IMR-90 (cell line): ENCODE results near the gene NDUFA3. TPM values are rescaled to one million over a fixed set of nuclear protein-coding genes. Genes with fewer than 3 reads are reported as not detected.

Source experiments
- ATAC-seq: fragments of 200-7000 bp; cut with Tn5 transposase; 2 replicates; pipeline ENCODE4 v1.9.1; 2020; ENCODE audit warnings: low read depth, mild to moderate bottlenecking, moderate library complexity
- BruUV-seq: library from RNA; stranded (reverse); fragments of 400-500 nt; replicated peaks from 2 replicates; lab custom pipeline; 2021; lab: Mats Ljungman, UMichigan
- CTCF ChIA-PET: fragments of 300-600 bp; formaldehyde crosslinking; extraction: SDS; loops from one replicate; lab custom pipeline; 2021; ENCODE audit warnings: antibody characterized with exemption; lab: Yijun Ruan, JAX
- POLR2A ChIA-PET: fragments of 300-600 bp; sonication (Branson Sonifier 250); formaldehyde crosslinking; loops from one replicate; lab custom pipeline; 2022; ENCODE audit warnings: antibody characterized with exemption; ENCODE audit not compliant: unreplicated experiment; lab: Charles Lee
- DNase-seq: peaks from one replicate; pipeline ENCODE4 v3.0.0; 2013
- H2AFZ ChIP-seq: replicated peaks from 2 replicates; pipeline ENCODE3; 2013; ENCODE audit warnings: low read length, mild to moderate bottlenecking; ENCODE audit not compliant: poor library complexity
- H2AK5ac ChIP-seq: 2 replicates; pipeline ENCODE4 v1.6.1; 2013; ENCODE audit warnings: low read depth, low read length, inconsistent platforms
- H2AK9ac ChIP-seq: replicated peaks from 2 replicates; pipeline ENCODE3; 2013; ENCODE audit warnings: mild to moderate bottlenecking, low read depth, low read length, moderate library complexity; ENCODE audit not compliant: poor library complexity
- H2BK120ac ChIP-seq: 2 replicates; pipeline ENCODE4 v1.6.1; 2013; ENCODE audit warnings: low read depth, low read length, inconsistent platforms
- H2BK15ac ChIP-seq: 3 replicates; pipeline ENCODE4 v1.6.1; 2013; ENCODE audit warnings: low read depth, low read length, inconsistent platforms
- H2BK20ac ChIP-seq: 2 replicates; pipeline ENCODE4 v1.6.1; 2013; ENCODE audit warnings: low read depth, mild to moderate bottlenecking, inconsistent platforms, low read length, moderate library complexity
- H2BK5ac ChIP-seq: 2 replicates; pipeline ENCODE4 v1.6.1; 2013; ENCODE audit warnings: mild to moderate bottlenecking, low read depth, low read length, inconsistent platforms; ENCODE audit not compliant: poor library complexity, severe bottlenecking
- H3K14ac ChIP-seq: replicated peaks from 2 replicates; pipeline ENCODE4 v1.6.1; 2013; ENCODE audit warnings: low read depth, low read length, inconsistent platforms
- H3K18ac ChIP-seq: 2 replicates; pipeline ENCODE4 v1.6.1; 2013; ENCODE audit warnings: low read depth, low read length, control low read depth
- H3K23ac ChIP-seq: 2 replicates; pipeline ENCODE4 v1.6.1; 2013; ENCODE audit warnings: low read depth, low read length, inconsistent platforms
- H3K27ac ChIP-seq: 2 replicates; pipeline ENCODE4 v1.5.1; 2013; ENCODE audit warnings: mild to moderate bottlenecking, control low read depth, low read length; ENCODE audit not compliant: insufficient read depth
- H3K27me3 ChIP-seq: 2 replicates; pipeline ENCODE4 v1.6.1; 2013; ENCODE audit warnings: low read length; ENCODE audit not compliant: control insufficient read depth, insufficient read depth
- H3K36me3 ChIP-seq: 2 replicates; pipeline ENCODE4 v1.6.1; 2013; ENCODE audit warnings: low read length, mixed read lengths; ENCODE audit not compliant: control insufficient read depth, insufficient read depth
- H3K4ac ChIP-seq: 2 replicates; pipeline ENCODE4 v1.6.1; 2013; ENCODE audit warnings: low read depth, low read length, inconsistent platforms
- H3K4me1 ChIP-seq: 2 replicates; pipeline ENCODE4 v1.6.1; 2013; ENCODE audit warnings: low read length, mixed read lengths; ENCODE audit not compliant: control insufficient read depth, insufficient read depth
- H3K4me2 ChIP-seq: 2 replicates; pipeline ENCODE4 v1.6.1; 2013; ENCODE audit warnings: low read depth, mild to moderate bottlenecking, control low read depth, low read length, moderate library complexity
- H3K4me3 ChIP-seq: 2 replicates; pipeline ENCODE4 v1.5.1; 2013; ENCODE audit warnings: low read depth, mild to moderate bottlenecking, control low read depth, low read length, moderate library complexity; ENCODE audit not compliant: insufficient read depth
- H3K56ac ChIP-seq: 2 replicates; pipeline ENCODE4 v1.6.1; 2013; ENCODE audit warnings: low read length, inconsistent platforms; ENCODE audit not compliant: insufficient read depth; ENCODE audit errors: extremely low read depth
- H3K79me1 ChIP-seq, 2 experiments: 2 replicates each; pipeline ENCODE4 v1.6.1; 2013; ENCODE audit warnings: low read length in 2 of 2, inconsistent platforms in 1 of 2, low read depth in 1 of 2
- H3K9ac ChIP-seq: 2 replicates; pipeline ENCODE4 v1.6.1; 2013; ENCODE audit warnings: low read depth, low read length, control low read depth
- H3K9me1 ChIP-seq: 2 replicates; pipeline ENCODE4 v1.6.1; 2013; ENCODE audit warnings: low read length, inconsistent platforms; ENCODE audit not compliant: insufficient read depth
- H3K9me3 ChIP-seq: 2 replicates; pipeline ENCODE4 v1.6.1; 2013; ENCODE audit warnings: low read length; ENCODE audit not compliant: control insufficient read depth, insufficient read depth
- H4K20me1 ChIP-seq: 2 replicates; pipeline ENCODE4 v1.6.1; 2013; ENCODE audit warnings: low read length, inconsistent platforms; ENCODE audit not compliant: insufficient read depth
- H4K5ac ChIP-seq: 2 replicates; pipeline ENCODE4 v1.6.1; 2013; ENCODE audit warnings: mild to moderate bottlenecking, low read depth, low read length, control low read depth
- H4K8ac ChIP-seq, 2 experiments: 2 replicates each; pipeline ENCODE4 v1.6.1; 2013; ENCODE audit warnings: low read depth in 2 of 2, low read length in 2 of 2, control low read depth in 1 of 2, inconsistent platforms in 1 of 2
- H4K91ac ChIP-seq: 2 replicates; pipeline ENCODE4 v1.6.1; 2013; ENCODE audit warnings: low read depth, low read length, inconsistent platforms; ENCODE audit not compliant: insufficient read depth
- CHD1 ChIP-seq: IDR thresholded peaks from 2 replicates; pipeline ENCODE4 v1.6.1; 2012; ENCODE audit warnings: low read depth, low read length, improper control_type of control experiment
- CTCF ChIP-seq: conservative IDR thresholded peaks from 2 replicates; pipeline ENCODE4 v1.5.1; 2012; ENCODE audit warnings: mild to moderate bottlenecking, low read depth, low read length, improper control_type of control experiment
- ELK1 ChIP-seq: fragments of 150-350 bp; IDR thresholded peaks from 2 replicates; pipeline ENCODE4 v1.6.1; 2016; ENCODE audit warnings: low read depth, mild to moderate bottlenecking, low read length, moderate library complexity, borderline replicate concordance
- MAFK ChIP-seq: IDR thresholded peaks from 2 replicates; pipeline ENCODE4 v1.6.1; 2012; ENCODE audit warnings: low read depth, low read length, improper control_type of control experiment
- MAZ ChIP-seq: IDR thresholded peaks from 2 replicates; pipeline ENCODE4 v1.6.1; 2012; ENCODE audit warnings: low read depth, mild to moderate bottlenecking, low read length, improper control_type of control experiment, moderate library complexity, borderline replicate concordance
- RAD21 ChIP-seq: IDR thresholded peaks from 2 replicates; pipeline ENCODE4 v1.6.1; 2012; ENCODE audit warnings: low read length, improper control_type of control experiment
- RFX5 ChIP-seq: IDR thresholded peaks from 2 replicates; pipeline ENCODE4 v1.8.0; 2012; ENCODE audit warnings: low read depth, mild to moderate bottlenecking, low read length, moderate library complexity
- WGBS, 2 experiments: methylation state at CpG; one replicate each; pipeline versions ENCODE4 v1.1.5 to v1.1.7; 2013; ENCODE audit warnings: missing lambda C conversion rate in 2 of 2; ENCODE audit not compliant: insufficient read length in 1 of 2; ENCODE audit errors: extremely low coverage in 2 of 2; 5-methylcytosine and 5-hydroxymethylcytosine counted together
- dilution Hi-C: fragments of 300-500 bp; cut with HindIII; formaldehyde crosslinking; loops from one replicate; pipeline ENCODE4 v1.14.3; 2018; ENCODE audit warnings: low sequenced_read_pairs; ENCODE audit not compliant: unreplicated experiment
- in situ Hi-C: fragments of 300-500 bp; cut with MboI; formaldehyde crosslinking; loops from 3 replicates; pipeline ENCODE4 v1.14.3; 2019; ENCODE audit warnings: low sequenced_read_pairs, inconsistent platforms, mixed read lengths
- intact Hi-C: fragments of 100-400 bp; cut with micrococcal nuclease; formaldehyde crosslinking; loops from 2 replicates; pipeline ENCODE4 v1.10.0; 2022
- polyA plus RNA-seq, 3 experiments: library from polyadenylated mRNA; depleted of rRNA; stranded (reverse); fragments of >200 nt; gene quantifications; 2 replicates each; pipeline ENCODE4 v1.2.3, GENCODE V29; 2012; ENCODE audit warnings: low replicate concordance in 1 of 3
- total RNA-seq: library from RNA; depleted of rRNA; stranded (reverse); fragments of >200 nt; gene quantifications from 2 replicates; pipeline ENCODE4 v1.2.3, GENCODE V29; 2012

The NDUFA3 gene
- total and polyA plus RNA-seq, 2 of the 4 experiments (the other 2 are of a cell fraction) = 7.9 to 85.0 TPM

GRCh38 chr19:54147676-54148075, 45.0 kb downstream of the NDUFA3 start:
- intact Hi-C loops (no loop called here), dilution Hi-C loops (no loop called here), in situ Hi-C loops (loop anchor here (25.0 kb wide), 1 partner anchor 1515 kb away; the partner anchor contains the start of gene U2AF2)
- Histone ChIP-seq H3K56ac (no peak overlapping the region), H3K4me3 (no peak overlapping the region), H3K27ac (no peak overlapping the region), H4K5ac (no peak overlapping the region), H3K14ac (no peak overlapping the region), H2BK5ac (no peak overlapping the region), H2BK120ac (no peak overlapping the region), H3K4me1 (no peaks in the 10 kb centered on the region), H3K9me1 (no peaks in the 10 kb centered on the region), H3K4me2 (no peak overlapping the region), H3K36me3 (peaks cover 89% of the 10 kb centered on the region), H3K27me3 (no peaks in the 10 kb centered on the region), H3K4ac (no peak overlapping the region), H3K9ac (no peak overlapping the region), H2AK5ac (no peak overlapping the region), H3K18ac (no peak overlapping the region), H4K20me1 (peaks cover 17% of the 10 kb centered on the region), H3K23ac (no peak overlapping the region), H2AFZ (no peak overlapping the region), H4K8ac (no peak overlapping the region), H2BK15ac (no peak overlapping the region), H2AK9ac (no peak overlapping the region), H2BK20ac (no peak overlapping the region), H3K79me1 (peaks cover 20 to 26% of the 10 kb centered on the region in 2 experiments), H3K9me3 (no peaks in the 10 kb centered on the region), H4K91ac (no peak overlapping the region)
- ATAC-seq (peak; percentile 50), DNase-seq (peak; percentile 28)
- POLR2A ChIA-PET = no interaction called here
- no CpG with 5 or more reads among the region's 3 CpGs for WGBS, 2 experiments
- CTCF ChIA-PET = no interaction called here
- BruUV-seq = no TSS peak
- no peak for TF ChIP-seq RFX5
- no peak for TF ChIP-seq CTCF
- no peak for TF ChIP-seq ELK1
- TF ChIP-seq MAFK = no peak
- no peak for TF ChIP-seq MAZ
- no peak for TF ChIP-seq CHD1
- TF ChIP-seq RAD21 = no peak
